Measurements from ENCODE around the gene ACOXL. TPM values are rescaled to one million over a fixed set of nuclear protein-coding genes. Genes with fewer than 3 reads are reported as not detected.

The ACOXL gene
- total RNA-seq, 1 donor = not detected

DNA sequence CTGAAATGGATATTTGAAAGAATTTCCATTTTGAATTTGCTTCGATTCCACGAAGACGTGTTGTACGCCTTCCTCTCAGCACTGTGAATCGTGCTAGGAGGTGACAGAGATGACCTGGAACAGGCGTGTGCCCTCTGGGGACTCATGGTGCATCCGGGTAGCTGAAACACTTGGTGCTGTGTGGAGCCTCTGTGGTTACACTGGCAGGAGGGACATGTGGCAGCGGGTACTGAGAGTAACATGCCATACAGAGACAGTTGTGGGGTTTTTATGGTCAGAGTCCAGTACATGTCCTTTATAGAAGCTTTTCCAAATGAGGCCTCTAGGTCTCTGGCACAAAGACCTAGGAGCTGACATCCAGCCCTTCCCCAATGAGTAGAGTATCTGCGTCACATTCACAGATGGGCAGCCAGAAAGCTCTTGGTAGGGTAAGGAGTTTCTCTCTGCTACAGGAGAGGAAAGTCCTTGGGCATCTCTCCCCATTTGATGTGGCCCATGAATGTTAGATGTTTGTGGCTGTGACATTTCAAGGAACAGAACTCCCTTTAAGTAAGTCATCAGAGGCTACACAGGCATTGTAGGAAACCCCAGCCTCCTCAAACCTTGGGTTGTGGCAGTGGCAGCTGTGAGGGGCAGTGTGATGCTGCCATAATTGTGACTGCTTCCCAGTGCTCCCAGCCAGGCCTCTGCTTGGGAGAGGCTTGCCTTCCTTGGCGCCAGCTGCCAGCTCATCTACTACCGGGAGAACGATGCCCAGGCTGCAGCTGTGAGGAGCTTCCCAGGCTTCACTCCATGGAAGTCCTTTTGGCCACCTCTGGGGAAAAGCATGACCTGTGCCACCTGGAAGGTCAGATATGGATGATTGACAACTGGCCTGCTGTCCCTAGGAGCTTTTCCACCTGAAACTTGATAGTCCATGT lies 80.6 kb downstream of the ACOXL start:
- no peak for DNase-seq (ENCODE audit: insufficient read length, low spot score, missing footprints)
- no peak for TF ChIP-seq CTCF (IDR thresholded peaks at IDR 0.05; ENCODE audit: extremely low read depth, low read depth, low read length)

GRCh38 chr2:110813896-110814295 lies 81.5 kb downstream of the ACOXL start:
- H4K20me1 ChIP-seq (ENCODE audit: insufficient read depth, low read length) = no peaks in the 10 kb centered on the region
- no peaks in the 10 kb centered on the region for H3K4me1 ChIP-seq (ENCODE audit: insufficient read depth, low read length)
- no peak overlapping the region for H3K4me2 ChIP-seq (ENCODE audit: insufficient read depth, low read length)
- TF ChIP-seq CTCF (IDR thresholded peaks at IDR 0.05; ENCODE audit: extremely low read depth, low read depth, low read length) = no peak
- no peaks in the 10 kb centered on the region for H3K79me2 ChIP-seq (ENCODE audit: insufficient read depth, low read length)
- H2AFZ ChIP-seq (ENCODE audit: low read length) = no peak overlapping the region
- H3K27ac ChIP-seq (ENCODE audit: low read depth, low read length) = no peak overlapping the region
- peaks cover 16% of the 10 kb centered on the region for H3K27me3 ChIP-seq (ENCODE audit: insufficient read depth, low read length)
- H3K36me3 ChIP-seq (ENCODE audit: insufficient read depth, low read length) = no peaks in the 10 kb centered on the region
- no peak for DNase-seq (ENCODE audit: insufficient read length, low spot score, missing footprints)
- H3K9me3 ChIP-seq (ENCODE audit: low read depth, low read length) = no peaks in the 10 kb centered on the region
- no peak overlapping the region for H3K4me3 ChIP-seq (ENCODE audit: insufficient read depth, low read length)

More for the DNA sequence above, 80.6 kb downstream of the ACOXL start:
- Histone ChIP-seq H3K79me2 (ENCODE audit: insufficient read depth, low read length) (no peaks in the 10 kb centered on the region), H3K36me3 (ENCODE audit: insufficient read depth, low read length) (no peaks in the 10 kb centered on the region), H4K20me1 (ENCODE audit: insufficient read depth, low read length) (no peaks in the 10 kb centered on the region), H3K4me1 (ENCODE audit: insufficient read depth, low read length) (no peaks in the 10 kb centered on the region), H3K4me3 (ENCODE audit: insufficient read depth, low read length) (no peak overlapping the region), H3K27ac (ENCODE audit: low read depth, low read length) (no peak overlapping the region), H3K4me2 (ENCODE audit: insufficient read depth, low read length) (no peak overlapping the region), H2AFZ (ENCODE audit: low read length) (no peak overlapping the region), H3K9me3 (ENCODE audit: low read depth, low read length) (no peaks in the 10 kb centered on the region), H3K27me3 (ENCODE audit: insufficient read depth, low read length) (peaks cover 16% of the 10 kb centered on the region)

DNA sequence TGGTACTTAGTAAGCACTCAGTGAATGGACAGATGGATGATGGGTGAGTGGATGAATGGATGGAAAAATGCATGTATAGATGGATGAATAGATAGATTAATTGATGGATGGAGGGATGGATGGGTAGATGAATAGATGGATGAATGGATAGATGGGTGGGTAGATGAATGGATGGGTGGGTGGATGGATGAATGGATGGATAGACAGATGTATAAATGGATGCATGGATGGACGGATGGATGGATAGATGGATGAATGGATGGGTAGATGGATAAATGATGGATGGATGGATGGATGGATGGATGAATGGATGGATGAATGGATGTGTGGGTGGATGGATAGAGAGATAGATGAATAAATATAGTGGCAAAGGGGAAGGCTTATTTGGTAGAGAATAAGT lies 83.6 kb downstream of the ACOXL start:
- no peaks in the 10 kb centered on the region for H3K4me1 ChIP-seq (ENCODE audit: insufficient read depth, low read length)
- no peak overlapping the region for H3K27ac ChIP-seq (ENCODE audit: low read depth, low read length)
- no peaks in the 10 kb centered on the region for H3K79me2 ChIP-seq (ENCODE audit: insufficient read depth, low read length)
- H3K36me3 ChIP-seq (ENCODE audit: insufficient read depth, low read length) = no peaks in the 10 kb centered on the region
- no peak overlapping the region for H3K4me3 ChIP-seq (ENCODE audit: insufficient read depth, low read length)
- no peak overlapping the region for H2AFZ ChIP-seq (ENCODE audit: low read length)
- DNase-seq (ENCODE audit: insufficient read length, low spot score, missing footprints) = no peak
- H3K27me3 ChIP-seq (ENCODE audit: insufficient read depth, low read length) = peaks cover 12% of the 10 kb centered on the region
- no peak overlapping the region for H3K4me2 ChIP-seq (ENCODE audit: insufficient read depth, low read length)
- no peaks in the 10 kb centered on the region for H4K20me1 ChIP-seq (ENCODE audit: insufficient read depth, low read length)
- H3K9me3 ChIP-seq (ENCODE audit: low read depth, low read length) = no peaks in the 10 kb centered on the region
- TF ChIP-seq CTCF (IDR thresholded peaks at IDR 0.05; ENCODE audit: extremely low read depth, low read depth, low read length) = no peak
